HG03280 (cell line): ENCODE measurements around the gene IGSF5.

Experiments used
- ATAC-seq: cut with Tn5 transposase; IDR thresholded peaks from one replicate; pipeline ENCODE4 v1.9.1; 2021; ENCODE audit warnings: mild to moderate bottlenecking, moderate library complexity; ENCODE audit not compliant: unreplicated experiment

The IGSF5 gene

GRCh38 chr21:39812983-39813382 lies 68.0 kb downstream of the IGSF5 start:
- ATAC-seq: no peak

GRCh38 chr21:39818557-39818956 lies 73.6 kb downstream of the IGSF5 start:
- ATAC-seq: no peak

- ATAC-seq: no peak
Observed at GRCh38 chr21:39822042-39822441, 77.1 kb downstream of the IGSF5 start.

- ATAC-seq: no peak
Observed at GRCh38 chr21:39825250-39825649, 80.3 kb downstream of the IGSF5 start.

- no peak for ATAC-seq
Observed at GRCh38 chr21:39834543-39834942, 89.6 kb downstream of the IGSF5 start.

- ATAC-seq: no peak
Observed at GRCh38 chr21:39837861-39838359, 92.9 kb downstream of the IGSF5 start.

- no peak for ATAC-seq
Observed at GRCh38 chr21:39840373-39841097, 95.6 kb downstream of the IGSF5 start.

GRCh38 chr21:39842741-39843459 lies 97.9 kb downstream of the IGSF5 start:
- no peak for ATAC-seq

- ATAC-seq: no peak
Observed at GRCh38 chr21:39843483-39843882, 98.5 kb downstream of the IGSF5 start.

GRCh38 chr21:39843916-39844315 lies 98.9 kb downstream of the IGSF5 start:
- no peak for ATAC-seq

GRCh38 chr21:39845571-39846130 lies 100.7 kb downstream of the IGSF5 start:
- no peak for ATAC-seq

GRCh38 chr21:39847877-39848276 lies 102.9 kb downstream of the IGSF5 start:
- no peak for ATAC-seq

- no peak for ATAC-seq
Observed at GRCh38 chr21:39849014-39849655, 104.2 kb downstream of the IGSF5 start.

- ATAC-seq: no peak
Observed at GRCh38 chr21:39850333-39850732, 105.3 kb downstream of the IGSF5 start.

GRCh38 chr21:39851002-39851618 lies 106.1 kb downstream of the IGSF5 start:
- ATAC-seq: no peak
